MCF 10A (cell line): Measurements from ENCODE around the gene AGBL5. TPM values are rescaled to one million over a fixed set of nuclear protein-coding genes. Genes with fewer than 3 reads are reported as not detected.

Experiments used
- Bru-seq: library from RNA; stranded (reverse); fragments of 400-500 nt; gene quantifications from one replicate; lab custom pipeline; 2021; lab: Mats Ljungman, UMichigan
- BruChase-seq, 2 experiments: library from RNA; stranded (reverse); fragments of 400-500 nt; gene quantifications; one replicate each; lab custom pipeline; 2021; lab: Mats Ljungman, UMichigan
- BruUV-seq: library from RNA; stranded (reverse); fragments of 400-500 nt; replicated peaks from 2 replicates; lab custom pipeline; 2021; lab: Mats Ljungman, UMichigan
- CTCF ChIA-PET: fragments of 300-600 bp; sonication (Branson Sonifier 250); formaldehyde crosslinking; extraction: SDS; loops from one replicate; lab custom pipeline; 2021; ENCODE audit warnings: antibody characterized with exemption, inconsistent platforms; lab: Yijun Ruan, JAX
- POLR2A ChIA-PET: fragments of 300-600, 350-650 bp; sonication (Branson Sonifier 250); formaldehyde crosslinking; extraction: SDS; loops from one replicate; lab custom pipeline; 2020; ENCODE audit warnings: antibody characterized with exemption, inconsistent platforms; lab: Yijun Ruan, JAX
- DNase-seq: peaks from one replicate; pipeline ENCODE4 v3.0.0-alpha.2; 2018; ENCODE audit not compliant: unreplicated experiment
- H3K27ac Mint-ChIP-seq: one replicate; pipeline ENCODE4 v1.8.0; 2022; ENCODE audit warnings: mild to moderate bottlenecking, low read depth, mixed read lengths; ENCODE audit not compliant: unreplicated experiment
- H3K27me3 Mint-ChIP-seq: one replicate; pipeline ENCODE4 v1.8.0; 2022; ENCODE audit warnings: mixed read lengths; ENCODE audit not compliant: insufficient read depth, unreplicated experiment
- H3K36me3 Mint-ChIP-seq: one replicate; pipeline ENCODE4 v1.8.0; 2022; ENCODE audit warnings: mild to moderate bottlenecking, moderate library complexity, mixed read lengths; ENCODE audit not compliant: insufficient read depth, unreplicated experiment
- H3K4me1 Mint-ChIP-seq: one replicate; pipeline ENCODE4 v1.8.0; 2022; ENCODE audit warnings: mixed read lengths; ENCODE audit not compliant: insufficient read depth, unreplicated experiment
- H3K4me3 Mint-ChIP-seq: one replicate; pipeline ENCODE4 v1.8.0; 2022; ENCODE audit warnings: mild to moderate bottlenecking, moderate library complexity, mixed read lengths; ENCODE audit not compliant: unreplicated experiment
- H3K9me3 Mint-ChIP-seq: one replicate; pipeline ENCODE4 v1.8.0; 2022; ENCODE audit warnings: mixed read lengths; ENCODE audit not compliant: unreplicated experiment
- intact Hi-C: fragments of 100-400 bp; cut with micrococcal nuclease; formaldehyde crosslinking; loops from 2 replicates; pipeline ENCODE4 v1.14.1; 2022
- long read RNA-seq: library from polyadenylated mRNA; stranded (forward); transcript quantifications from one replicate; pipeline ENCODE4 v2.0.0, GENCODE V29; 2022
- total RNA-seq: library from RNA; stranded (reverse); gene quantifications from 2 replicates; pipeline ENCODE4 v1.2.3, GENCODE V29; 2022
- TF ChIP-seq, protein P1 (sequence below): fragments of 200-600 bp; IDR thresholded peaks from one replicate; pipeline ENCODE4 v1.8.0; 2022; ENCODE audit warnings: antibody characterized with exemption, mild to moderate bottlenecking; ENCODE audit not compliant: unreplicated experiment

The AGBL5 gene, protein sequence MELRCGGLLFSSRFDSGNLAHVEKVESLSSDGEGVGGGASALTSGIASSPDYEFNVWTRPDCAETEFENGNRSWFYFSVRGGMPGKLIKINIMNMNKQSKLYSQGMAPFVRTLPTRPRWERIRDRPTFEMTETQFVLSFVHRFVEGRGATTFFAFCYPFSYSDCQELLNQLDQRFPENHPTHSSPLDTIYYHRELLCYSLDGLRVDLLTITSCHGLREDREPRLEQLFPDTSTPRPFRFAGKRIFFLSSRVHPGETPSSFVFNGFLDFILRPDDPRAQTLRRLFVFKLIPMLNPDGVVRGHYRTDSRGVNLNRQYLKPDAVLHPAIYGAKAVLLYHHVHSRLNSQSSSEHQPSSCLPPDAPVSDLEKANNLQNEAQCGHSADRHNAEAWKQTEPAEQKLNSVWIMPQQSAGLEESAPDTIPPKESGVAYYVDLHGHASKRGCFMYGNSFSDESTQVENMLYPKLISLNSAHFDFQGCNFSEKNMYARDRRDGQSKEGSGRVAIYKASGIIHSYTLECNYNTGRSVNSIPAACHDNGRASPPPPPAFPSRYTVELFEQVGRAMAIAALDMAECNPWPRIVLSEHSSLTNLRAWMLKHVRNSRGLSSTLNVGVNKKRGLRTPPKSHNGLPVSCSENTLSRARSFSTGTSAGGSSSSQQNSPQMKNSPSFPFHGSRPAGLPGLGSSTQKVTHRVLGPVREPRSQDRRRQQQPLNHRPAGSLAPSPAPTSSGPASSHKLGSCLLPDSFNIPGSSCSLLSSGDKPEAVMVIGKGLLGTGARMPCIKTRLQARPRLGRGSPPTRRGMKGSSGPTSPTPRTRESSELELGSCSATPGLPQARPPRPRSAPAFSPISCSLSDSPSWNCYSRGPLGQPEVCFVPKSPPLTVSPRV
- total RNA-seq (18.9 and 22.7 TPM in 2 replicates), Bru-seq, nascent RNA (percentile 44 among the genes with signal in this experiment), BruChase-seq, experiment 1, labeled RNA remaining after a 6-hour chase (percentile 60 among the genes with signal in this experiment), BruChase-seq, experiment 2, labeled RNA remaining after a 2-hour chase (percentile 44 among the genes with signal in this experiment)
- long read RNA-seq, transcript AGBL5-201 (11 exons, 2,382 nt), result major isoform, 11 of 63 reads
- long read RNA-seq, partial matches to known transcripts, result 9 of 63 reads
- long read RNA-seq, other reads (novel, unspliced or antisense), result 41 of 63 reads

DNA sequence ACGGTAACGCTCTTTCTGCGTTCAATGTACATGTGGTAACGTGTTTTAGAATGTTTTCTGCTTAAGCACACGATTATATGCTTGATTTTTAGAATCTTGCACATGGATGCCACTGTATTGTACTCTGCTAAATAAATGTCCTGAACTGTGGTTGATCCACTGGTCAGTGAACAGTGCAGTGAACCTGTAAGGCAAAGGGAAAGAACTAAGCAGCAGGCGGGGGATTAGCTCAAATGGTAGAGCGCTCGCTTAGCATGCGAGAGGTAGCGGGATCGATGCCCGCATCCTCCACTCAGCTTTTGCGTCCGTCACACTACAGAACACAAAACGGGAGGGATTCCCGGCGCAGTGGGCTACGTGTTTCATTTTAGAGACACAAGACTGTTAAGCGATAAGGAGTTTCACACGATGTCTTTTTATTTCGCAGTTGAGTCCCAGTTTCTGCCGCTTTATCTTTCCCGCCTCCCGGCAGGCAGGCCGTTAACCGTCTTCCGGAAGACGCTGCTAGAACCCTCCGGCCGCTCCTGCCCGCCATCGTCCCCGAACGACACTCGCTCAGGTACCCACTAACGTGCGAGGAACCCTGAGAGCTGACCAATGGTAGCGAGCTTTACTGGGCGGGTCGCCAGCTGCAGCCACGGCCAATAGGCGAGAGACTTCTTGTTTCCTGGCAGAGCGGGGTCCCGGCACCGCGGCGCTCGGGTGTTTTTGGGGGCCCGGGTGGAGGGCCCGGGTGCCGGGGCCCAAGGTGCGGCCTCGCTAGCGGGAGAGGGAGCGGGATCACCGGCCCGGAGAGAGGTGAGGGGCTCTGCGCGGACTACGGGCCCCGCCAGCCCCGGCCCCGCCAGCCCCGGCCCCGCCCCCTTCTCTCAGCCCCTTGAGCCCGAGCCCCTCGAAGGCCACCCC is at the start of gene AGBL5:
TSS of gene AGBL5 (plus strand) at position 673 of the 906 bp plus-strand sequence. CDS start 1,291 bp downstream, outside the sequence.
- intact Hi-C loops, result loop anchor here (1.0 to 2.0 kb wide), 3 partner anchors 19 to 90 kb away; partner anchors contain the start of genes KHK and TMEM214
- H3K27me3 Mint-ChIP-seq, result no peaks in the 10 kb centered on the region
- H3K36me3 Mint-ChIP-seq, result peaks cover 40% of the 10 kb centered on the region
- no peaks in the 10 kb centered on the region for H3K9me3 Mint-ChIP-seq
- peak within 1 kb of the TSS; percentile 93 for H3K4me3 Mint-ChIP-seq
- TF ChIP-seq, protein P1, sequence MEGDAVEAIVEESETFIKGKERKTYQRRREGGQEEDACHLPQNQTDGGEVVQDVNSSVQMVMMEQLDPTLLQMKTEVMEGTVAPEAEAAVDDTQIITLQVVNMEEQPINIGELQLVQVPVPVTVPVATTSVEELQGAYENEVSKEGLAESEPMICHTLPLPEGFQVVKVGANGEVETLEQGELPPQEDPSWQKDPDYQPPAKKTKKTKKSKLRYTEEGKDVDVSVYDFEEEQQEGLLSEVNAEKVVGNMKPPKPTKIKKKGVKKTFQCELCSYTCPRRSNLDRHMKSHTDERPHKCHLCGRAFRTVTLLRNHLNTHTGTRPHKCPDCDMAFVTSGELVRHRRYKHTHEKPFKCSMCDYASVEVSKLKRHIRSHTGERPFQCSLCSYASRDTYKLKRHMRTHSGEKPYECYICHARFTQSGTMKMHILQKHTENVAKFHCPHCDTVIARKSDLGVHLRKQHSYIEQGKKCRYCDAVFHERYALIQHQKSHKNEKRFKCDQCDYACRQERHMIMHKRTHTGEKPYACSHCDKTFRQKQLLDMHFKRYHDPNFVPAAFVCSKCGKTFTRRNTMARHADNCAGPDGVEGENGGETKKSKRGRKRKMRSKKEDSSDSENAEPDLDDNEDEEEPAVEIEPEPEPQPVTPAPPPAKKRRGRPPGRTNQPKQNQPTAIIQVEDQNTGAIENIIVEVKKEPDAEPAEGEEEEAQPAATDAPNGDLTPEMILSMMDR, result no peak
- POLR2A ChIA-PET, result interaction anchor here (0.6 to 9.2 kb wide), 28 partner anchors 8 to 305 kb away, joined by 3 to 175 read pairs (median 5); partner anchors contain the start of genes ATRAID, EMILIN1, GTF3C2 and KHK
- no peaks in the 10 kb centered on the region for H3K4me1 Mint-ChIP-seq
- BruUV-seq, result no TSS peak
- peak; percentile 91 for DNase-seq
- CTCF ChIA-PET, result interaction anchor here (0.6 to 1.7 kb wide), 9 partner anchors 14 to 251 kb away, joined by 3 to 5 read pairs (median 4); partner anchors contain the start of gene OST4
- H3K27ac Mint-ChIP-seq, result peak within 1 kb of the TSS; percentile 84

DNA sequence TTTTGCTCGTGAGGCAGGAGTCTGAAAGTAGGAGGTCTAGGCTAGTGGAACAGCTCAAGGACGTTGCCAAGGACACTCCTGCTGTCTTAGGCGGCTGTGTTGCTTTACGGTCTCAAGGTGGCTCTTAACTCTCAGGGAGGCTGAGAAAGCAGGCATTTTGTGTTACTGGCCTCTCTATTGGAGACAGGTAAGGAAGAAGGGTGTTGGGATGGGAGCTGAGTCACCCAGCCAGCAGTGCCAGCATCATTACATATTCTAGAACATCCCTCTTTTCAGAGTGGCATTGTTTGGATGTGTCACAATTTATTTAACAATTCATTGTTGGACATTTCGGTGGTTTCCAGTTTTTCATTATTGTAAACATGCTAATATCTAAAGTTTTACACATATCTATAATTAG is 49.5 kb upstream of the AGBL5 start:
- Mint-ChIP-seq H3K27ac (no peak overlapping the region), H3K27me3 (no peaks in the 10 kb centered on the region), H3K9me3 (no peaks in the 10 kb centered on the region), H3K36me3 (no peaks in the 10 kb centered on the region), H3K4me1 (peaks cover 11% of the 10 kb centered on the region), H3K4me3 (no peak overlapping the region)
- POLR2A ChIA-PET, result interaction anchor here (0.7 kb wide), 1 partner anchor 379 kb away, joined by 3 read pairs; no protein-coding TSS in a partner anchor
- CTCF ChIA-PET, result interaction anchor here (0.6 to 0.7 kb wide), 2 partner anchors 40 to 1124 kb away, joined by 3 read pairs; no protein-coding TSS in a partner anchor
- BruUV-seq, result no TSS peak
- TF ChIP-seq, protein P1, result no peak
- DNase-seq, result peak; percentile 23
- intact Hi-C loops, result no loop called here

DNA sequence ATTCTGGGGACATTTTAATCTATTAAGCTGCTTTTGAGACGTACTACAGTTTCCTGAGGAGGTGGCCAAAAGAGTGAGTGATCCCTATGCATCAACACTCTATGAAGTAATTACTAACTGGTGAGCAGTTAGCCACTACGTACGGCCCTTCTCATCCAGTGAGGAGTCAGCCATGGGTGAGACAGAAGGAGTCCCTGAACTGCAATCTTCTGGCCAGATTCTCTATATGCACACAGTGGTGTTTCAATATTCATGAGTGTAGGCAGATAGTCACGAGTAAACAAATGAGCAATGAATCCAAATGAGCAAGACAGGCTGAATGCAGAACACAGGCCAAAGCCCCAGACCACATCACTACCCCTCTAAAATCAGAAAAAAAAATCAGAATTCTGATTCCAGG is 48.5 kb upstream of the AGBL5 start:
- no peaks in the 10 kb centered on the region for H3K9me3 Mint-ChIP-seq
- no peak overlapping the region for H3K4me3 Mint-ChIP-seq
- ChIA-PET POLR2A (interaction anchor here (0.9 to 1.0 kb wide), 2 partner anchors 13 to 48 kb away, joined by 3 read pairs; no protein-coding TSS in a partner anchor), CTCF (interaction anchor here (0.7 to 2.5 kb wide), 4 partner anchors 14 to 70 kb away, joined by 3 to 8 read pairs (median 4); no protein-coding TSS in a partner anchor)
- no TSS peak for BruUV-seq
- DNase-seq, result no peak
- H3K27me3 Mint-ChIP-seq, result no peaks in the 10 kb centered on the region
- H3K4me1 Mint-ChIP-seq, result peaks cover 11% of the 10 kb centered on the region
- intact Hi-C loops, result no loop called here
- TF ChIP-seq, protein P1, result no peak
- no peaks in the 10 kb centered on the region for H3K36me3 Mint-ChIP-seq
- H3K27ac Mint-ChIP-seq, result no peak overlapping the region
